CD4-positive, alpha-beta T cell treated with Interferon gamma for 1 hour (primary cell): ENCODE measurements around the gene KRTAP4-11.
"Not testable (repeated sequence)": the region's sequence is repeated elsewhere in the genome, so short reads cannot be mapped to it uniquely, and the experiment has no call there.

Experiments used
- DNase-seq: peaks from one replicate; pipeline ENCODE4 v3.0.0-alpha.2; 2020

Gene KRTAP4-11

DNA sequence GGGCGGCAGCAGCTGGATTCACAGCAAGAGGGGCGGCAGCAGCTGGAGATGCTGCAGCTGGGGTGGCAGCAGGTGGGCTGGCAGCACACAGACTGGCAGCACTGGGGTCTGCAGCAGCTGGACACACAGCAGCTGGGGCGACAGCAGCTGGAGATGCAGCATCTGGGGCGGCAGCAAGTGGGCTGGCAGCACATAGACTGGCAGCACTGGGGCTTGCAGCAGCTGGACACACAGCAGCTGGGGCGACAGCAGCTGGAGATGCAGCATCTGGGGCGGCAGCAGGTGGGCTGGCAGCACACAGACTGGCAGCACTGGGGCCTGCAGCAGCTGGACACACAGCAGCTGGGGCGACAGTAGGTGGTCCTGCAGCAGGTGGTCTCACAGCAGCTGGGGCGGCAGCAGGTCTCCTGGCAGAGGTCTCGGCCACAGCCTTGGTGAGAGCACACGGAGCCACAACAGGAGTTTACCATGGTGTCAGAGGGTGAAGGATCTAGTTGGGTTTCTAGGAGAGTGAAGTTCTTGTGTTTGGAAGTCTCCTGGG lies at the start of gene KRTAP4-11:
KRTAP4-11 (minus strand) TSS at position 528 of the 541 bp plus-strand sequence; CDS start at position 470, 58 bp downstream.
- DNase-seq: not testable (repeated sequence)

DNA sequence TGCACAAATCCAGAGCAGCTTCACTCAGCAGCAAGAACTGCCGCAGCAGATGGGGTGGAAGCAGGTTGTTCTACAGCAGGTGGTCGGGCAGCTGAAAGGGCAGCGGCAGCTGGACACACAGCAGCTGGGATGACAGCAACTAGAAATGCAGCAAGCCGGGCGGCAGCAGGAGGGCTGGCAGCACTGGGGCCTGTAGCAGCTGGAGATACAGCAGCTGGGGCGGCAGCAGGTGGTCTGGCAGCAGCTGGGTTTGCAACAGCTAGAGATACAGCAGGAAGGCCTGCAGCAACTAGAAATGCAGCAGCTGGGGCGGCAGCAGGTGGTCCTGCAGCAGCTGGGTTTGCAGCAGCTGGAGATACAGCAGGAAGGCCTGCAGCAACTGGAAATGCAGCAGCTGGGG lies 49.4 kb upstream of the KRTAP4-11 start:
- no peak for DNase-seq

DNA sequence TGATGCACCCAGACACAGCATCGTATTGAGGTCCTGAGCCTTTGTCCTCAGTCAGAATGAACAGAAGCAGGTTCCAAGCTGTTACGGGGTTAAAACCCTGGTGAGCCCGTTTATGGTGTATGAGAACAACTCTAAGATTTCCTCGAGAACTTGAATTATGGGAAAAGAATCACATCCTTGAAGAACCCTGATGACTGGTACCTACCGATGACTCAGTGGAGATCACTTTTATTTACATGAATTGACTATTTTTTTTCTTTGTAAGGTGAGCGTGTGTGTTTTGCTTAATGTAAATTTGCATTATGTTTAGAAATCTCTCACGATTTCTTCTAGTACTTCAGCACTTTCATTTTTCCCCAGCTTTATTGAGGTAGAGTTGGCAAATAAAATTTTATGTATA lies 45.7 kb upstream of the KRTAP4-11 start:
- DNase-seq: no peak

DNA sequence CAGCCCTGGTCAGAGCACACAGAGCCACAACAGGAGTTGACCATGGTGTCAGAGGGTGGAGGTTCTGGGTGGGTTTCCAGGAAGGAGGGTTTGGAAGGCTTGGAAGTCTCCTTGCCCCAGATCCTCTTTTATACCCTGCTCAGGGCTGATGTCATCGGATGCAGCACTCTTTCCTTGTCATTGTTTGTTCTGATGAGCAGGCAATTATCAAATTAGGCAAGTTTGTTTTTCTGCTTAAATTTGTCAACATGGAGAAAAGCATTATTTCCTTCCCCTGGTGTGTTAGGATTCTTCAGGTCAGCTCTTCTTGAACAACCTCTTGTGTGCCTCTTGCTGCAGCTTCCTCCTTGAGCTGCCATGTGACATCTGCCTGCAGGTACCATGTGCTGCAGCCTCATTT lies 42.5 kb upstream of the KRTAP4-11 start, which contains the start of gene KRTAP4-4:
KRTAP4-4 (minus strand) TSS at position 101 of the 400 bp plus-strand sequence; CDS start at position 44, 57 bp downstream.
- no peak for DNase-seq

DNA sequence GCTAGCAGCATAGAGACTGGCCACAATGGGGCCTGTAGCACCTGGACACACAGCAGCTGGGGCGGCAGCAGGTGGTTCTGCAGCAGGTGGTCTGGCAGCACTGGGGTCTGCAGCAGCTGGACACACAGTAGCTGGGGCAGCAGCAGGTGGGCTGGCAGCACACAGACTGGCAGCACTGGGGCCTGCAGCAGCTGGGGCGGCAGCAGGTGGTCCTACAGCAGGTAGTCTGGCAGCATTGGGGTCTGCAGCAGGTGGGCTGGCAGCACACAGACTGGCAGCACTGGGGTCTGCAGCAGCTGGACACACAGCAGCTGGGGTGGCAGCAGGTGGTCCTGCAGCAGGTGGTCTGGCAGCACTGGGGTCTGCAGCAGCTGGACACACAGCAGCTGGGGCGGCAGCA lies 42.0 kb upstream of the KRTAP4-11 start:
- DNase-seq: not testable (repeated sequence)

DNA sequence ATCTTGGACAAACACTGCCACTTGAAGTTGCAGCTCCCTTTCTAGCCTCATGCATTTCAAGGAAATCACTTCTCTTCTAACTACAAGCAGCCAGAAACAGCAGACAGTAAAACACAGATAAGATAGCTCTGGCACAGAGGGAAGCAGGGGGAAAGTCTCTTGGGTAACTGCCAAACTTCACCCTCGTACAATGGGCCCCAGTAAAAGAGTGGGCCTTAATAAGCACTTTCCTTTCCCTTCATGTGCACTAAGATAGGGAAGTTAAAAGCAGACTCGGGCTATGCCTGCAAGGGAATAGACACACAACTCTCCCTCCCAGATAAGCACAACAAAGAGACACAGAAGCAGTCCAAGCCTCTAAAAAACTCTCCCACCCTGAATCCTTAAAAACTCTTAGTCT lies 35.7 kb upstream of the KRTAP4-11 start:
- DNase-seq: no peak

DNA sequence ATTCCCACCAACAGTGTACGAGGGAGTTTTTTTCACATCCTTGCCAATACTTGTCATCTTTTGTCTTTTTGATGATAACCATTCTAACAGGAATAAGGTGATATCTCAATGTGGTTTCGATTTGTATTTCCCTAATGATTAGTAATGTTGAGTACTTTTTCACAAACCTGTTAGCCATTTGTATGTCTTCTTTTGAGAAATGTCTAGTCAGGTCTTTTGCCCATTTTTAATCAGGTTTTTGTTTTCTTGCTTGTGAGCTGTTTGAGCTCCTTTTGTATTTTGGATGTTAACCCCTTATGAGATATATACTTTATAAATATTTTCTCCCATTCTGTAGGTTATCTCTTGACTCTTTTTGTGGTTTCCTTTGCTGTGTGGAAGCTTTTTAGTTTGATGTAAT lies 33.4 kb upstream of the KRTAP4-11 start:
- DNase-seq: no peak

DNA sequence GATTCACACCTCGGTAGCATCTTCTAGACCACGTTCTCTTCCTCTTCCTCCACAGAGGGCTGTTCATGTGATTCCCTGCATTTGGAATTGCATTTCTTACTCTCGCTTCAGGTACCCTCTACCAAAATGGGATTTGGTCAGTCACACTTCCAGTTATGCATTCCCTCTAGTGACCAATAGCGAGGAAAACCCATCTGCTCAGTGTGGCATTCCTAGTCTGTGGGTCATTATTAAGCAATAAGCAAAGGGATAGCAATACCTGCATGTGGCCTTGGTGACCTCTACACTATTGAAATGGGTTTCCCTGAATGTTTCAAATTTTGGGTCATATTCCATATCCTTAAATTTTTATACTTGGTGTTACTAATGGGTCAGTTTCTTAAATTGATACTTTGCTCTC lies 31.9 kb upstream of the KRTAP4-11 start:
- DNase-seq: no peak

DNA sequence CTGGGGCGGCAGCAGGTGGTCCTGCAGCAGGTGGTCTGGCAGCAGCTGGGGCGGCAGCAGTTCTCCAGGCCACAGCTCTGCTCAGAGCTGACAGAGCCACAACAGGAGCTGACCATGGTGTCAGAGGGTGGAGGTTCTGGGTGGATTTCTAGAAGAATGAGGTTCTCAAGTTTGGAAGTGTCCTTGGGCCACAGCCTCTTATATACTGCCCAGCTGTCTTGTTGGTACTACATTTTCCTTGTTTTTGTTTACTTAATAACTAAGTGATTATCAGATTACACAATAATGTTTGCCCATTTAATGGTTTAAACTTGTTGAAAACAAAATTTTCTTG lies 31.4 kb upstream of the KRTAP4-11 start, which contains the start of gene KRTAP4-5:
KRTAP4-5 (minus strand) TSS at position 174 of the 334 bp plus-strand sequence; CDS start at position 116, 58 bp downstream.
- DNase-seq: no peak

DNA sequence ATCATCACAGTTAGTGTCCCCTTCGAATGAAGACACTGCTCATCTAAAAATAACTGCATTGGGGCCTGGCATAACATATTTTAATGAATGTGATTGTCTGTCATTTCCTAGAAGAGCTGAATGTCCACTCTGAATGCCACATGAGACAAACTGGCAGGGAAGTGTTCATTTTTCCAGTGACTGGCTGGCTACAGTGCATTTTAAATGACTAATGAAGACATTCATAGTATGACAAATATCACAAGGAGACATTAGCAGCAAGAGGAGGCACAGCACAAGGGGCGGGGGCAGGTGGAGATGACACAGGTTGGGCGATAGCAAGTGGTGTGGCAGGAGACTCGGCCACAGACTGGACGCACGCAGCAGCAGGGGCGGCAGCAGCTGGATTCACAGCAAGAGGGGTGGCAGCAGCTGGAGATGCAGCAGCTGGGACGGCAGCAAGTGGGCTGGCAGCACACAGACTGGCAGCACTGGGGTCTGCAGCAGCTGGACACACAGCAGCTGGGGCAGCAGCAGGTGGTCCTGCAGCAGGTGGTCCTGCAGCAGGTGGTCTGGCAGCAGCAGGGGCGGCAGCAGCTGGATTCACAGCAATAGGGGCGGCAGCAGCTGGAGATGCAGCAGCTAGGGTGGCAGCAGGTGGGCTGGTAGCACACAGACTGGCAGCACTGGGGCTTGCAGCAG lies 30.9 kb upstream of the KRTAP4-11 start:
- not testable (repeated sequence) for DNase-seq

DNA sequence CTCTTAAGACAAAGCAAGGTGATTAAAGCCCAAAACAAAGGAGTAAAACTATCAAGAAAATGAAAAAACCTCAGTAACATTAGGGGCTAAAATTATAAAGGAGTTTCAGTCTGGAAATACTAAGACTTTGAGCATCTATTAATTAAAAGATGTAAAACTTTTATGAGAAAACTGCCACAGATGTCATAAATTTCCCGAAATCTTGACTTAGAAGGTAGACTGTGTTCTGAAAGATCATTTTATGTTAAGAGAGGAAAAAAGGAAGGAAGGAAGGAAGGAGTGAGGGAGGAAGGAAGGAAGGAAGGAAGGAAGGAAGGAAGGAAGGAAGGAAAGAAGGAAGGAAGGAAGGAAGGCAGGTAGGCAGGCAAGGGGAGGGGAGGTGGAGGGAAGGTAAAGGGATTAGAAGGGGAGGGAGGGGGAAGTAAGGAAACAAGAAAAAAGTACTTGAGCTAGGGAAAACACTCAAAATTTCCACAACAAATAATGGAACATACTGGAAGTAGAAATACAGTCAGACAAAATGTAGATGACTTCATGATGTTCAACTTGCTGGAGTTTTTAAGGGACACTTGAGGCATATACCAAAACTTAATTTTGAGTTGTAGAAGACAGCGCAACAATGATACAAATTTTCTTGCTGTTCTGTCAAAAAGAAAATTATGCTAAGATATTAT lies 29.5 kb upstream of the KRTAP4-11 start:
- DNase-seq: no peak

DNA sequence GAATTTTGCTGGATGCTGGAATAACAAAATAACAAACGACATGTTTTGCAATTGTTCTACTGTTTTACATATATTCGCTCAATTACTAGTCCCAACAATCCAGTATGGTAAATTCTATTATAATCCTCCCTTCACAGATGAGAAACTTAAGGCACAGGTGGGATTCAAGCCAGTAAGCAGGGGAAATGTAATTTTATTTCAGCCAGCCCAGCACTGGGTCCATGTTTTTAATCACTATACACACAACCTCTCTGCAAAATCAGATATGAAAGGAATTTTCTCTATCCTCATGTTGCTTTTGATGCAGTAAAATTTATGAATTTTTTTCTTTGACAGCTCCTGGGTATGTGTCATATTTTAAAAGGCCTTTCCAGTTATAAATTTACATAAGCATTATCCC lies 27.1 kb upstream of the KRTAP4-11 start:
- DNase-seq: no peak

DNA sequence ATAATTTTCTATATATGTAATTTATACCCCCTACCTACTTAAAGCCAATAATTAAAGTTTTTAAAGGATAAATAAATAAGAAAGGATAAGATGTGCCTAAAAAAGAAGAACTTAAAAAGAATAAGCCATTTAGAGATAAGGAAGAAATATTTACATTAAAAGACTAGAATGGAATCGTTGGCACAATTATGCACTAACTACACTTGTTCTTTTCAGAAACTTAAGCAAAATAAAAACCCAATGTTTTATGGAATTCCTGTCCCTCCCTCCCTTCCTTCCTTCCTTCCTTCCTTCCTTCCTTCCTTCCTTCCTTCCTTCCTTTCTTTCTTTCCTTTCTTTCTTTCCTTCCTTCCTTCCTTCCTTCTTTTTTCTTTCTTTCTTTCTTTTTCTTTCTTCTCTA lies 26.7 kb upstream of the KRTAP4-11 start:
- no peak for DNase-seq

DNA sequence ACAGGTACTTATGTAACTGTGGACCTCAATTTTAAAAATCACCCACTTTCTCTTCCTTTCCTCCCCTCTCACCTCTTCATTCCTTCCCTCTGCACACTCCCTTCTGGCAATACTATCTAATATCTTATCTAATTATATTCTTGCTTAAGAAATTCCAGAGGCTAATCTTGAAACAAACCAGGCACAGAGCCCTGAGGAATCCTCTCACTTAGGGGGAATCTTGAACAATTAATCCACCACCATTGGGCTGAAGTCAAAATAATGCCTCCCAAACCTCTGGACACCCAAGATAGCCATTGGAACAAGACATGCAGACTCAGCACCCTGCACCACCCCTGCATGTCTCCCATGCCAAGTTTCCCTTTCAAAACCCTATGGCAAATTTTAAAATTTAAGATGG lies 23.2 kb upstream of the KRTAP4-11 start:
- DNase-seq: no peak

DNA sequence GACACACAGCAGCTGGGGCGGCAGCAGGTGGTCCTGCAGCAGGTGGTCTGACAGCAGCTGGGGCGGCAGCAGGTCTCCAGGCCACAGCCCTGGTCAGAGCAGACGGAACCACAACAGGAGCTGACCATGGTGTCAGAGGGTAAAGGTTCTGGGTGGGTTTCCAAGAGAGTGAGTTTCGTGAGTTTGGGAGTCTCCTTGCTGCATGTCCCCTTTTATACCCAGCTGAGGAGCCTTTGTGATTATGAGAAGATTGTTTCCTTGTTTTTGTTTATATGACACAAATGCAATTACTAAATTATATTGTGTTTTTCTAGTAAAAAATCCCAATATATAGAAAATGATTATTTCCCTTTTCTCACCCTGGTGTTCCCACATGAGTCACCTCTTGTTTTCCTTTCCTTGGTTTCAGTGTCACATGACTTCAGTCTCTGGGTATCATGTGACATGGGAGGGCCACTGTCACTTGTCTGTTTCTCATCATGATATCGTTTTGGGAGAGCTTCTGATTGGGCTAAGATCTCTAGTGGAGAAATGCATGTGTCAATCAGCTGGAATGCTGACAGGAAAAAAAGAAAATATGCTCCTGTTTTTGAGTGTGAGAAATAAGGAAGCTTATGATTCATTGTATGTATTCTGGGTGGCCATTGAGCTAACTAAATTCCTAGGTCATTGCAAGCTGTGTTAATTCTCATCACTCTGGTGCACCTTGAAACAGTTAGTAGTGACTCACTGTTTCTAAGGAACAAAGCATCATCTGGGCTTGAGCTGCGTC lies 22.4 kb upstream of the KRTAP4-11 start, which contains the start of gene KRTAP4-6:
KRTAP4-6 (minus strand) TSS at position 185 of the 772 bp plus-strand sequence; CDS start at position 128, 57 bp downstream.
- no peak for DNase-seq

DNA sequence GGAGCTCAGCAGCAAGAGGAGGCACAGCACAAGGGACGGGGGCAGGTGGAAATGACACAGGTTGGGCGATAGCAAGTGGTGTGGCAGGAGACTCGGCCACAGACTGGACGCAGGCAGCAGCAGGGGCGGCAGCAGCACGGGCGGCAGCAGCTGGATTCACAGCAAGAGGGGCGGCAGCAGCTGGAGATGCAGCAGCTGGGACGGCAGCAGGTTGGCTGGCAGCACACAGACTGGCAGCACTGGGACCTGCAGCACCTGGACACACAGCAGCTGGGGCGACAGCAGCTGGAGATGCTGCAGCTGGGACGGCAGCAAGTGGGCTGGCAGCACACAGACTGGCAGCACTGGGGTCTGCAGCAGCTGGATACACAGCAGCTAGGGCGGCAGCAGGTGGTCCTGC lies 21.7 kb upstream of the KRTAP4-11 start:
- not testable (repeated sequence) for DNase-seq

DNA sequence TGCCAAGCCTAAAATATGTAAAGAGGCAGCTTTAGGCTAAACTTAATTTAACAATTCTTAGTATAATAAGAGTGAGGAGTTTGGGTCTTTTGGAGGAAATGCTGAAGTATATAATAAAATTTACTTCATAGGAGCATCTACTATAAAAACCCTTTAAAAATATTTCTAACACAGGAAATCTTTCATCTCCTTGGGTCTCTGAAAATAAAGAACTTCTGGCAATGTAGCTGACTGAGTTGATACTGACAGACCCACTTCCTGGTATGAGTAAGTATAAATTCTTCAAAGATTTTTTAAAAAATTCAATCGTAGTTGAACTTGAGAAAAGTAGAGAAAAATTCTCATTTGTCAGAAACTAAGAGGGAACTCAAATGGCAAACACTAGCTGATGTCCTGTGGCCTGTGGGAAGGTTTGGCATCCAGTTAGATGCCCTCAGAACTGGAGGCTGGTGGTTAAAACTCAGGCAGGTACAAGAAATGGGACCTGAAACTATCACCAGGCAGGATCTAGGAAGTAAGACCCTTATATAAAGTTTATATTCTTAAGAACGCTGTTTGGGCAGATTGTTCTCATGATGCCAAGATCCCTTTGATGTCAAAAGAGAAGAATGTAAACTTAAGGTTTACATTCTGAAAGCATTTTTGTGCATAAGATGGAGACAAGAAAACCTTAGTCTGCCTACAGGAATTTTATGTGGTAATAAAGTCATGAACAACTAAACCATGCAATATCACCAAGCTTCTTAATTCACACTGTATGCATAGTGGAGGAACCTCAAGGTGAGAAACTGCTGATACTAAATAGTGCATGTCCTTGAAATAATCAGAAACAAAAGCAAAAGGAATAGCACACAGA lies 15.9 kb upstream of the KRTAP4-11 start:
- DNase-seq: no peak

DNA sequence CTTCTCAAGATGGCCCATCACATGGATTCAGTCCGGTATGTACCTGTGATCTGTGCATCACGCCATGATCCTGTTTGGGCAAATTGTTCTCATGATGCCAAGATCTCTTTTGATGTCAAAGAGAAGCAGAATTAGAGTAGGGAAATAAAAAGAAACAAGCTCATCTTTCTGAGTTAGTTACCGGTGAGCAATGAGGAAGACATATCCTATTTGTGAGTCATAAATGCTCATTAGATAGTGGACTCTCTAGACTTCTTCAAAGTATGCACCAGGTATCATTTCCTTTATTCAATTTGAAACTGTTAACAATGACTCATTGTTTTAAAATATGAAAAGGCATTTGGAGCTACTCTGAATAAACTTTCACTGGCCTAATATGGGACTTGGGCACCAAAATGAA lies 13.8 kb upstream of the KRTAP4-11 start:
- DNase-seq: no peak

DNA sequence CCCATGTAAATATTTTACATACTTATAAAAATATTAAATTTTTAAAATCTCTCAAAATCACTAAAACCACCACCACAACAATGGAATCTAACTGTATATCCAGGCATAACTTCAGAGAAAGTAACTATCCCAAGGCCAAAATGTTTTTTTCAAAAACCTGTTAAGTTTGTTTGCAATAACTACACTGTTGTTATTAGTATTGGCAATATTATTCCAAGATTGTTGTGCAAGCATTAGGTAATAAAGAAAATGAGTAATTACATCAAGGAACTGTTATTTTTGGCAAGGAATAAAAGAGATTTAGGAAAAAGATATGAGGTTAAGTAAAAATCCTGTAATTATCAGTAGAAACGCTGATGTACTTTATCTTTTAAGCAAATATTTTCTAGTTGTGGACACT lies 9.2 kb upstream of the KRTAP4-11 start:
- no peak for DNase-seq

DNA sequence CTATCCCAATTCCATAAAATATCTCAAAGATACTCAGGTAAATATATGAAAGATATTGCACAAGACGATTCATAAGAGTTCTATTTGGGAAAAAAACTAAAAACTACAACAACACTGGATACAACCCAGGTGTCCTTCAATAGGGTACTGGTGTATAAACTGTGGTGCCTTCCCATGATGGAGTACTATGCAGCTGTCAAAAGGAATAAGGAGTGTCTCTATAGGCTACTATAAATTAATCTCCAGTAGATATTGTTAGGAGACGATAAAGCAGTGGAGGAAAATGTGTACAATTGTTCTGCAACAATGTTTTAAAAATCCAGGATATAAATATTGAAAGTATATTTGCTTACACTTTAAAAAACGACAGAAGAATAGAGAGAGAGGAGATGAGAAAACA lies 8.2 kb upstream of the KRTAP4-11 start:
- DNase-seq: no peak

DNA sequence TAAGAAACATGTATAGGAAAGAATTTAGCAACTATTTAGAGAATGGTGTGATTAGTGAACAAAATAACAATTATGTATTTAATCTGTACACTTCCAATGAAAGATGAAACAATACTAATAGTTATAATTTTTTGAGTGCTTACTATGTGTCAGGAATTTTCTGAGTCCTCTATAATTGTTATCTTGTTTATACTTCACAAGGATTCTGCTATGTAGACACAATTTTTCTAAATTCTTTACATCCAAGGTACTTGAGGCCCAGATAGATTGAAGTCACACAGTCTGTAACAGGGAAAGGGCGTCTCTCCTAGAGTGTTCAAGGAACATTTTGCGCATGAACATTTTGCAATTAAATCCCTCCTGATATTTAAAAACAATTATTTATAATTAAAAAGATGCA lies 6.9 kb upstream of the KRTAP4-11 start:
- DNase-seq: no peak

DNA sequence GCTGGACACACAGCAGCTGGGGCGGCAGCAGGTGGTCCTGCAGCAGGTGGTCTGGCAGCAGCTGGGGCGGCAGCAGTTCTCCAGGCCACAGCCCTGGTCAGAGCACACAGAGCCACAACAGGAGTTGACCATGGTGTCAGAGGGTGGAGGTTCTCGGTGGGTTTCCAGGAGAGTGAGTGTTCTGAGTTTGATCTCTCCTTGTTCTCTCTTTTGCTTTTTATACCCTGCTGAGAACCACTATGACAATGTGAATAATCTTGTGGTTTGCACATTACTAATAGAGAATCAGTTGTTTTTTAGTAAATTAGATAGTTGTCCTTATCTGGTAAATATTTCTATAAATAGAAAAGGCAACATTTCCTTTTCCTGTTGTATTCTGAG lies 5.8 kb upstream of the KRTAP4-11 start, which contains the start of gene KRTAP4-12:
KRTAP4-12 (minus strand) TSS at position 192 of the 381 bp plus-strand sequence; CDS start at position 132, 60 bp downstream.
- not testable (repeated sequence) for DNase-seq
